KMS-11 (cell line): ENCODE measurements around the gene LMNTD2.
A peak's percentile ranks its signal among the peaks of the same experiment; 100 is the strongest.

ENCODE experiments used
- H2AFZ ChIP-seq: fragments of 200-600 bp; sonication (generic); 2 replicates; pipeline ENCODE4 v1.6.1; 2016; ENCODE audit warnings: antibody characterized with exemption, mixed run types, low read depth
- H3K27ac ChIP-seq: fragments of 200-600 bp; sonication (generic); 2 replicates; pipeline ENCODE4 v1.6.1; 2016; ENCODE audit warnings: mild to moderate bottlenecking, mixed run types
- H3K27me3 ChIP-seq: fragments of 200-600 bp; sonication (generic); 2 replicates; pipeline ENCODE4 v1.6.1; 2017; ENCODE audit warnings: mild to moderate bottlenecking, low read depth, mixed run types, moderate library complexity; ENCODE audit not compliant: insufficient read depth
- H3K36me3 ChIP-seq: fragments of 200-600 bp; sonication (generic); 2 replicates; pipeline ENCODE4 v1.6.1; 2017; ENCODE audit warnings: mild to moderate bottlenecking, mixed run types; ENCODE audit not compliant: insufficient read depth
- H3K4me1 ChIP-seq: fragments of 200-600 bp; sonication (generic); 2 replicates; pipeline ENCODE4 v1.6.1; 2016; ENCODE audit warnings: mild to moderate bottlenecking, low read depth, mixed run types; ENCODE audit not compliant: poor library complexity, severe bottlenecking
- H3K4me2 ChIP-seq: fragments of 200-600 bp; sonication (generic); 2 replicates; pipeline ENCODE4 v1.7.0; 2016; ENCODE audit warnings: mild to moderate bottlenecking, mixed run types
- H3K4me3 ChIP-seq: fragments of 200-600 bp; sonication (generic); IDR thresholded peaks from 2 replicates; pipeline ENCODE4 v1.6.1; 2017; ENCODE audit warnings: low read depth, low read length, mixed read lengths; ENCODE audit not compliant: insufficient read depth
- H3K79me2 ChIP-seq: fragments of 200-600 bp; sonication (generic); 2 replicates; pipeline ENCODE4 v1.6.1; 2016; ENCODE audit warnings: low read depth, mixed run types; ENCODE audit not compliant: insufficient read depth
- H3K9ac ChIP-seq: fragments of 200-600 bp; sonication (generic); 2 replicates; pipeline ENCODE4 v1.6.1; 2016; ENCODE audit warnings: mild to moderate bottlenecking, mixed run types
- H4K20me1 ChIP-seq: fragments of 200-600 bp; sonication (generic); 2 replicates; pipeline ENCODE4 v1.6.1; 2016; ENCODE audit warnings: mild to moderate bottlenecking, mixed run types; ENCODE audit not compliant: insufficient read depth
- CTCF ChIP-seq: fragments of 200-600 bp; sonication (generic); conservative IDR thresholded peaks from 2 replicates; pipeline ENCODE4 v1.6.1; 2017; ENCODE audit warnings: low read depth, mild to moderate bottlenecking, antibody characterized with exemption, low read length, moderate library complexity, mixed read lengths

Gene LMNTD2

GRCh38 chr11:587546-587945 lies 27.0 kb upstream of the LMNTD2 start:
- Histone ChIP-seq H3K36me3 (no peaks in the 10 kb centered on the region), H3K4me1 (peaks cover 23% of the 10 kb centered on the region), H3K4me3 (no peak overlapping the region), H3K27me3 (no peaks in the 10 kb centered on the region), H2AFZ (no peak overlapping the region), H4K20me1 (no peaks in the 10 kb centered on the region), H3K27ac (peak overlapping the region; percentile 18; the same call in 1 of the 2 replicates), H3K79me2 (peaks cover 24% of the 10 kb centered on the region; the same call in 1 of the 2 replicates), H3K9ac (no peak overlapping the region), H3K4me2 (no peak overlapping the region; the same call in 1 of the 2 replicates)
- no peak for TF ChIP-seq CTCF

DNA sequence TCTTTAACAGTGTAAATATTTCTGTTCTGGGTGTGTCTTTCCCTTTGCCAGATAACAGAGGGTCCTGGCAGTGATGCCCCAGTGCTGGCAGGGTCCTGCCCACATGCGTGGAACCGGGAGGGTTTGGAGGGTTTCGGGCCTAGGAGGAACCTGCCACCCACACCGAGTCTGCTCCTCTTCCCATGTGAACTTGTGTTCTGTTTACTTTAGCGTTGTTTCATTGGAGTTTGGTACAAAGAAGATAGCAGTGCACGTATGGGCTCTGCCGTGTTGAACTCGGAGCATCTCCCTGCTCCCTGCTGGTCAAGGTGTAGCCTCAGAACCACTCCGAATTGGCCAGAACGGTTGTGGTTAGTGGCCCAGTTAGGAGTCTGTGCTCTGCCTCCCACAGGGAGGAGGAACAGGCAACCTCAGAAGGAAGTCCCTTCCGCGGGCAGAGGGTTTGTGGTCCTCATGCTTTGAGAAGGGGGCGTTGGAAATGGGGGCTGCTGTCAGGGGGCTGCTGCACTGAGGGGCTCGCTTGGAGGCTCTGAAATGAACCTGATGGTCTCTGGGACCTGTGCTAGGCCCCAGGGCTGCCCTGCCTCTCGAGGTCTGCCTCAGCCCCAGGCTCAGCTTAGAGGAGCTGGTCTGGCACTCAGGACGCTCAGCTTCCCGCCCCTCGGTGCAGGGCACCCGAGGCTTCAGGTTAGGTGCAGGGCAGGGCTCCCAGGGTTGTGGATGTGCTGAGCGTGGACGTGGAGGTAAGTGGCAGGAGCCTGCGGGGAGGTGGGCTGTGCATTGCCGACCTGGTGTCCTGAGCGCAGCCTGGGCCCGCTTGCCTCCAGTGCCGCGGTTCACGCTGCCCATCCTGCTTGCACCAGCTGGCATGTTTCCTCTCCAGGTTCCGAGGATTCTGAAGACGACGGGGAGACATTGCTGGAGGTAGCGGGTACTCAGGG lies 26.1 kb upstream of the LMNTD2 start:
- H3K27ac ChIP-seq, result peak overlapping the region; percentile 18; the same call in 1 of the 2 replicates

GRCh38 chr11:584287-584686 lies 23.7 kb upstream of the LMNTD2 start:
- peaks cover 27% of the 10 kb centered on the region for H4K20me1 ChIP-seq
- peaks cover 24% of the 10 kb centered on the region for H3K4me1 ChIP-seq
- no peaks in the 10 kb centered on the region for H3K36me3 ChIP-seq
- no peak overlapping the region for H3K9ac ChIP-seq
- H3K4me2 ChIP-seq, result no peak overlapping the region
- H2AFZ ChIP-seq, result no peak overlapping the region
- H3K27ac ChIP-seq, result no peak overlapping the region
- no peak for TF ChIP-seq CTCF
- H3K4me3 ChIP-seq, result no peak overlapping the region
- H3K27me3 ChIP-seq, result no peaks in the 10 kb centered on the region
- H3K79me2 ChIP-seq, result peaks cover 54% of the 10 kb centered on the region

More for the DNA sequence above, 26.1 kb upstream of the LMNTD2 start:
- Histone ChIP-seq H2AFZ (no peak overlapping the region), H3K4me1 (peaks cover 23% of the 10 kb centered on the region), H3K27me3 (no peaks in the 10 kb centered on the region), H3K4me3 (no peak overlapping the region), H4K20me1 (0 out of 2 replicates have a peak, but pooled peaks cover 5% of the 10 kb centered on the region), H3K36me3 (no peaks in the 10 kb centered on the region), H3K79me2 (peaks cover 33% of the 10 kb centered on the region), H3K4me2 (no peak overlapping the region), H3K9ac (no peak overlapping the region)
- TF ChIP-seq CTCF, result no peak

- Histone ChIP-seq H4K20me1 (peaks cover 50% of the 10 kb centered on the region), H2AFZ (no peak overlapping the region), H3K4me2 (no peak overlapping the region), H3K9ac (no peak overlapping the region), H3K27me3 (no peaks in the 10 kb centered on the region), H3K4me1 (peaks cover 29% of the 10 kb centered on the region), H3K4me3 (no peak overlapping the region), H3K27ac (no peak overlapping the region), H3K36me3 (no peaks in the 10 kb centered on the region), H3K79me2 (peaks cover 73% of the 10 kb centered on the region)
- no peak for TF ChIP-seq CTCF
Measured at GRCh38 chr11:581752-582151, 21.2 kb upstream of the LMNTD2 start.
